ENCODE measurements around the gene VPS41. TPM values are rescaled to one million over a fixed set of nuclear protein-coding genes. Genes with fewer than 3 reads are reported as not detected.
A peak's percentile ranks its signal among the peaks of the same experiment; 100 is the strongest.
"Not testable (repeated sequence)": the region's sequence is repeated elsewhere in the genome, so short reads cannot be mapped to it uniquely, and the experiment has no call there.

Gene VPS41
- total RNA-seq (2014; rRNA removed; shearing (Covaris generic)): 37.3 and 37.4 TPM in 2 replicates

DNA sequence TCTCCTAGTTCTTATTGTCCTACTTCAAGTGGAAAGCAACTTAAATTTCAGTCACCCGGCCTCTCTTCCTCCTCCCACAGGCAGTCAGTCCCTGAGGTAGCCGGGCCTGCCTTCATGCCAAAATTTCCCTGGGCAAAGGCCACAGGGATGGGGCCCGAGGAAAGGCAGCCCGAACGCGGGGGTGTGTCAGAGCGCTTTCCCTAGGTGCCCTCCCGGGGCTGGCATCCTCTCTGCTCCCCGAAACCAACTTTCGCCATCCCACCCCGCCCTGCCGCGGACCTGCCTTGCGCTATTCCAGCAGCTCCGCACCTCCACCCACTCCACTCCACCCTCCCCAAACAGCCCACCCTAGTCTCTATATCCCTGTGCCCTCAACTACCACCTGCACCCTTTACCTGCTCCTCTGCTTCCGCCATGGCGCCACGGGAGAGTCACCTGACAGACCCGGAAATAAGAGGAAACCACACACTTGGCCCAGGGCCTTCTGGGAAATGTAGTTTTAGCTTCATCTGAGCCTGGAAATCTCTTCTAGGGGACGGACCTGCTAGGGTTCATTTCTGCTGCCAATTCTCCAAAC lies at the start of gene VPS41:
VPS41 (minus strand) TSS at position 433 of the 577 bp plus-strand sequence; CDS start at position 416, 17 bp downstream.
- peak; percentile 70 to 82 for DNase-seq

DNA sequence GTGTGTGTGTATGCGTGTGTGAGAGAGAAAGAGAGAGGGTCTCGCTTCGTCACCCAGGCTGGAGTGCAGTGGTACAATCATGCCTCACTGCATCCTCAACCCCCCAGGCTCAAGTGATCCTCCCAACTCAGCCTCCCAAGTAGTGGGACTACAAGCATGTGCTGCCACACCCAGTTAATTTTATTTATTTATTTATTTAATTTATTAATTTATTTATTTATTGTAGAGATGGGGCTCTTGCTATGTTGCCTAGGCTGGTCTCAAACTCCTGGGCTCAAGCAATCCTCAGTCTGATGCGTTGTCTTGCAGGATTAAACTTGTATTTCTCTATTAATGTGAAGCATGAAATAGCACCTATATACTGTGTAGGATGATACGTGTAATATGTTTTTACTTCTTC lies 46.9 kb upstream of the VPS41 start:
- Histone ChIP-seq H3K4me3 (no peak overlapping the region), H3K36me3 (no peaks in the 10 kb centered on the region), H3K27me3 (peaks cover 5% of the 10 kb centered on the region; the same call in 1 of the 2 replicates), H3K4me1 (no peaks in the 10 kb centered on the region), H3K27ac (no peak overlapping the region), H3K9me3 (replicated peaks) (no peaks in the 10 kb centered on the region)
- DNase-seq: no peak

More for the DNA sequence above, at the start of gene VPS41:
- Histone ChIP-seq H3K4me3 (peak within 1 kb of the TSS; percentile 77), H3K4me1 (no peaks in the 10 kb centered on the region), H3K27me3 (no peaks in the 10 kb centered on the region), H3K27ac (no peak within 1 kb of the TSS; the same call in 1 of the 2 replicates), H3K36me3 (no peaks in the 10 kb centered on the region), H3K9me3 (replicated peaks) (no peaks in the 10 kb centered on the region)

DNA sequence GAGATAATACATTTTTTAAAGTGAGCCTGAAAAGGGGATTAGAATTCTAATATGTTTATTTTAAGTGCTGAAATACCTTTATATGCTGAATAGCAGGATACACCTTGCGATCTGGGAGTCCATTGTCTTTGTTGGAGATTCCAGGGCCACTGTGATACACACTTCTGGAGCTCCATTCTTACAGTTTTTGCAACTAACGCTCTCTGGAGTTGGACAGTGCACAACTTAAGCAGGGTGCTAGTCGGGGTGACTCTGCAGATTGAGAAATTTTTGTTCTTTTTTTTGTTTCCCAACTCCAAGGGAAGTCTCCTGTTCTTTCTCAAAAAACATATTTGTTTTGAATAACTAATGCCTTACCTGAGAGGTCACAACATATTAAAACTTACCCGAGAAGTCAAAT lies 45.0 kb upstream of the VPS41 start:
- Histone ChIP-seq H3K36me3 (no peaks in the 10 kb centered on the region), H3K27ac (no peak overlapping the region), H3K27me3 (peaks cover 5% of the 10 kb centered on the region; the same call in 1 of the 2 replicates), H3K4me3 (no peak overlapping the region), H3K9me3 (replicated peaks) (no peaks in the 10 kb centered on the region), H3K4me1 (no peaks in the 10 kb centered on the region)
- DNase-seq: no peak

DNA sequence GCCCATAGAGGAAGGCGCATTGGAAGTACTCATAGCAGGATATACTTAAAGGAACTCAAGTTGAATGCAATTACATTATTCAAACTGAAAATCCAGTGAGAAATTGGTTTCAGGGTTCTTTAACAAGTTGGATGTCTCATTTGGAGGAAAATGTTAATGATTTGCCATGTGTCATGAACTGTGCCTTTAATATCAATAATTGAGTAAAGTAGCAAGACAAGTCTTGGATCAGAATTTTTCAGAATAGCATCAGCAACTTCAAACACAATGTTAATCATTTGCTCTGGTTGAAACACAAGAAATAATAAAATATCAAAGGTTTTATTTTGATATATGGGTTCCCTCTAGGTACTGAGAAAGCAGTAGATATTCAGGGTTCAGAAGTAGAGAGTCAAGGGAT lies 44.2 kb upstream of the VPS41 start:
- Histone ChIP-seq H3K36me3 (no peaks in the 10 kb centered on the region), H3K27me3 (peaks cover 5% of the 10 kb centered on the region; the same call in 1 of the 2 replicates), H3K4me1 (no peaks in the 10 kb centered on the region), H3K4me3 (no peak overlapping the region), H3K27ac (no peak overlapping the region), H3K9me3 (replicated peaks) (no peaks in the 10 kb centered on the region)
- DNase-seq: no peak

DNA sequence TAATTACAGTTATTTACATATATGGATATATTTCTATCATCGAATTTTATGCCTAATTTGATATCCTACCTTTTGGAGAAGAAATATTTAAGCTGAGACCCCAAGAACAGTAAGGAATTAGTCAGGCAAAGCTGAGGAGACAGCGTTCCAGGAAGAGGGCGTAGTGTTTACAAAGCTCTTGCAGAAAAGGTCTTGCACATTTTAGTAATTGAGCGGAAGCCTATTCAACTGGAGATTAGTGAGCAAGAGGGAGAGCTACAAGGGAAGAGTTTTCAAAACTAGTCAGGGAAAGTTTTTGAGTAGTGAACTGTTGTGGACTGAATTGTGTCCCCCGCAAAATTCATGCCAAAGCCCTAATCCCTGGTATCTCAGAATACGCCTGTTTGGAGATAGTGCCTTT lies 42.2 kb upstream of the VPS41 start:
- H3K9me3 ChIP-seq (replicated peaks): no peaks in the 10 kb centered on the region
- H3K27ac ChIP-seq: no peak overlapping the region
- DNase-seq: no peak
- no peak overlapping the region for H3K4me3 ChIP-seq
- no peaks in the 10 kb centered on the region for H3K4me1 ChIP-seq
- no peaks in the 10 kb centered on the region for H3K36me3 ChIP-seq
- H3K27me3 ChIP-seq: peaks cover 5% of the 10 kb centered on the region; the same call in 1 of the 2 replicates

DNA sequence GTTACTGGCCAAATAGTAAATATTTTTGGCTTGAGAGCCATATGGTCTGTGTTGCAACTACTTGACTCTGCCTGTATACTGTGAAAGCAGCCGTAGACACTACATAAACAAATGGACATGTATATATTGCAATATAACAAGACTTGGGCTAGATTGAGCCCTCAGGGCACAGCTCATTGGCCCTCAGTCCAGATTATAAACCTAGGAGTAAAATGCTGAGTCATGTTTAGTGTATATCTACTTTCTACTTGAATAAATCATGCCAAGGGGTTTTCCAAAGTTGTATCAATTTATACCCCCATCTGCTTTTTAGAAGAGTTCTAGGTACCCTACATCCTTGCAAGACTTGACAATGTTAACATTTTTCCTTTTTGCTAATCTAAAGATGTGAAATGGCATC lies 41.3 kb upstream of the VPS41 start:
- H3K27me3 ChIP-seq: peaks cover 5% of the 10 kb centered on the region; the same call in 1 of the 2 replicates
- H3K36me3 ChIP-seq: no peaks in the 10 kb centered on the region
- no peaks in the 10 kb centered on the region for H3K9me3 ChIP-seq (replicated peaks)
- DNase-seq: no peak
- no peak overlapping the region for H3K27ac ChIP-seq
- no peak overlapping the region for H3K4me3 ChIP-seq
- no peaks in the 10 kb centered on the region for H3K4me1 ChIP-seq

DNA sequence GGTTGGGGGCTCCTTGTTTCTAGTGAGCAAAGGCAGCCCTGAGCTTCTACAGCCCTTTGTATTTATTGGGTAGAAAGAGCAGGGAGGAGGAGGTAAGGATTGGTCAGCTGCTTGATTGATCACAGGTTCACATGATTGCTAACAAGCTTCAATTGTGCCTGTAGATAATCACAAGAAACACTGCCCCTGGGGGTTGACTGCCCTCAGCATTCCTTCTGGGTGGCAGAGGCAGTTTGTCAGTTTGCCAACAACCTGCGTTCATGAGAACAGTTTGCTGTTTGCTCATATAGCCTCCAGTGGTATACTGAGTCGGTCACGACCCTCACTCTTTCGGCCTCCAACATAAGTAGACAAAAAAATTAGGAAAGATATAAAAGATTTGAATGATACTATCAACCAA lies 38.5 kb upstream of the VPS41 start:
- not testable (repeated sequence) for DNase-seq; H3K27me3 ChIP-seq; H3K27ac ChIP-seq; H3K36me3 ChIP-seq; H3K4me3 ChIP-seq; H3K4me1 ChIP-seq; H3K9me3 ChIP-seq (replicated peaks)

DNA sequence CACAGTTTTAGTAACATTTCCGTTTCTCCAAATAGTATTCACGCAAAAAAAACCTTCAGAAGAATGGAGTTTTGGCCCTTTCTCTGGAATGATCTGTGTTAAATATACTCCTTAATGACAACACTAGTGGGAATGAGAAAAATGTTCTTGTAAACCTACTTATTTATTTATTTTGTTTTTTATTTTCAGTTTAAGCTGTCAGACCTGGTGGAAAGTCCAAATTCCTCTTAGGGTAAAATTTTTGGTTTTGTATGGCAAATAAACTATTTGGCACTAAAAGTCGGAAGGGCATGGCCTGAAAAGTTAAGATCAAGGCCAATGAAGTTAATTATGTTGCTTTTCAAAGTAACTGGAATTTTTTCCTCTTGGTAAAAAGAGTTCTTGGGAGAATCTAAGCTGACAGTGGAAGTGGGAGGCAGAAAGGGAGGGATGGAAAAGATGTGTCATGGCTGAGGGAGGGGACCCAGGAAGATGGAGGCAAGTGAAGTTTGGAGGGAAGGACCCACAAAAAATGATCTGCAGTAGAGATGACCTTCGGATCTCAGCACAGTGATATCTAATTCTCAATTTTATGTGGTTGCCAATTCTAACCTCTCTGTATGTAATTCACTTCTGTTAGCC lies 33.5 kb upstream of the VPS41 start:
- DNase-seq: no peak
- H3K4me1 ChIP-seq: no peaks in the 10 kb centered on the region
- no peaks in the 10 kb centered on the region for H3K36me3 ChIP-seq
- peaks cover 22% of the 10 kb centered on the region for H3K27me3 ChIP-seq
- H3K27ac ChIP-seq: no peak overlapping the region
- no peaks in the 10 kb centered on the region for H3K9me3 ChIP-seq (replicated peaks)
- H3K4me3 ChIP-seq: no peak overlapping the region

DNA sequence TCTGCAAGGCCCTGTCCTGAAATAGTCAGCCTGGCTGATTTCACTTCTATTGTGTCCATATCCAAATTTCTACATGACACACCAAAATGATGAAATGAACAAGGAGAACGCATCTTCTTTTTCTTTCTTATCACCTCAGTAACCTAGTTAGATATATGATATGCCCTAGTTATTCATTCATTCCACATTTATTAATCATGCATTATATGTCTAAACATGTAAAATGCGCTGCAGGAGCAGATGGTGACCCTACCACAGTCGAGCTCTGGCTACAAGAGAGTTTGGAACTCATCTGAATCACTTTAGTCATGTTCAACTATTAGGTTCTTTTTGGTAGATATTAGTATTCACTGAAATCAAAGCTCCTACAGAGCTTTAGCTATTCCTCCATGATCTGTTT lies 31.8 kb upstream of the VPS41 start:
- peaks cover 31% of the 10 kb centered on the region for H3K27me3 ChIP-seq
- H3K4me3 ChIP-seq: no peak overlapping the region
- no peaks in the 10 kb centered on the region for H3K9me3 ChIP-seq (replicated peaks)
- no peak overlapping the region for H3K27ac ChIP-seq
- no peaks in the 10 kb centered on the region for H3K4me1 ChIP-seq
- H3K36me3 ChIP-seq: no peaks in the 10 kb centered on the region
- no peak for DNase-seq

DNA sequence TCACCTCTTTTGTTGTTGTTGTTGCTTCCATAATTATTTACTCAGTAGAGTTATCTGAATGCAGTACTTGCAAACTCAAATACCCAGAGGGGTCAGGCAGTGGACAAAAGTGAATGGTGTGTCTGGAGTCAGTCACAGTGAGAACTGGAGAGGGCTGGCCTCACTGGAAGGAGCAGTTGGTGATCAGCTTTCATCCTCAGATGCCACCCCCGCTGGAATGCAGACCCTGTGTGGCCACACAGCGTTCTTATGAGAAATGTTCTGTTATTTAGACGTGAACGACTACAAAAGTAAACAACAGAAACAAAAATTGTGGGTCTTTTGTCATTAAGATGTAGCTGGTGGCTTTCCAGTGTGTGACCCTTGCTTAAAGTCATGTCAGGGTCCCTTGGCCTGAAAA lies 29.6 kb upstream of the VPS41 start:
- DNase-seq: no peak
- H3K9me3 ChIP-seq (replicated peaks): no peaks in the 10 kb centered on the region
- no peaks in the 10 kb centered on the region for H3K36me3 ChIP-seq
- H3K27ac ChIP-seq: no peak overlapping the region
- peaks cover 31% of the 10 kb centered on the region for H3K27me3 ChIP-seq
- no peak overlapping the region for H3K4me3 ChIP-seq
- H3K4me1 ChIP-seq: no peaks in the 10 kb centered on the region

DNA sequence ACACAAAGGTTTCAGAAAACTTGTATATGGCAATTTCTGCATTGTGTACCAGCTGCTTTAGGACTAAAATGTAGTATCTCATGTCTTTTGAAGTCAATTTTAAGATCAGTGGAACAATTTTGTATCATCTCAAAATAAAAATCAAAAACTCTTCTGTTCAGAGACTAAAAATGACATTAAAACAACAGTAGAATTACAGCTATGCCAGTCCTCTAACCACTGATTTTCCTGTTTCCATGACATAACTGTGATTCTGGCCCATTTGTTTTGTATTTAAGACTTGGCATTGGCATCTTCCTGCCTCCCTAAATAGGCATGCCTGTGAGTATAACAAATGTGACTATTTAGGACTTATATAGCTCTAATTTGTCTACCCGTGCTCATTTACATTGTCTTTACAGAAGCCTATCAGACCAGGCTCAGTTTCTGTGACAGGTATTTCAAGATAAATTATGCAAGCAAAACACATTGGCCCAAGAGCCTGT lies 29.1 kb upstream of the VPS41 start:
- Histone ChIP-seq H3K4me3 (no peak overlapping the region), H3K9me3 (replicated peaks) (no peaks in the 10 kb centered on the region), H3K27me3 (peaks cover 31% of the 10 kb centered on the region), H3K27ac (no peak overlapping the region), H3K36me3 (no peaks in the 10 kb centered on the region), H3K4me1 (no peaks in the 10 kb centered on the region)
- DNase-seq: no peak

DNA sequence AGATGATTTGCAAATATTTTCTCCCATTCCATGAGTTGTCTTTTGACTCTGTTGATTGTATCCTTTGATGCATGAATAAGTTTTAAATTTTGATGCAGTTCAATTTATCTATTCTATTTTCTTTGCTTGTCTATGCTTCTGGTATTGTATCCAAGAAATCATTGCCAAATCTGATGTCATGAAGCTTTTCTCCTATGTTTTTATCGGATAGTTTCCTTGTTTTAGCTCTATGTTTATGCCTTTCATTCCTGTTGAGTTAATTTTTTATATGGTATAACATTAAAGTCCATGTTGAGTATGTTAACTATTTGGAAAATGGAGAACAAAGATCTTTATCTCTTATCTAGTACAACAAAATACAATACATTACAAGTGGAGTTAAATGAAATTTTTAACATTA lies 27.6 kb upstream of the VPS41 start:
- Histone ChIP-seq H3K27me3 (peaks cover 28% of the 10 kb centered on the region), H3K27ac (no peak overlapping the region), H3K4me1 (no peaks in the 10 kb centered on the region), H3K4me3 (no peak overlapping the region), H3K36me3 (no peaks in the 10 kb centered on the region), H3K9me3 (replicated peaks) (no peaks in the 10 kb centered on the region)
- DNase-seq: no peak

DNA sequence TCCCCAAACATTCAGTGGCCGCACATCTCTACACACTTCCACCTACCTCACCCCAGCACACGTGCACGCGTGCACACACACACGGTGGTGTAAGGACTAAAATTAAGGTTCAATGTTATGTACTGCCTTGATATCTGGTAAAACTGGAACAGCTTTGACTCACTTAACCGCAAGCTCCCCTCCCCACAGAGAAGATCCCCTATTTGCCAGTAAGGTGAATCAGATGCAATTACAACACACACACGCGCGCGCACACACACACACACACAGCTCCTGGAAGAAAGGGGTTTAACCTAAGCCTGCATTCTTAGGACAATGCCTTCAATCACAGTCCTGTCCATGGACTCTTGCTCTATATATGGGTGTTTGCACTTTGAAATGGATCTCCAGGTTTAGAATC lies 25.5 kb upstream of the VPS41 start:
- H3K9me3 ChIP-seq (replicated peaks): no peaks in the 10 kb centered on the region
- H3K27me3 ChIP-seq: peaks cover 20% of the 10 kb centered on the region
- no peak overlapping the region for H3K27ac ChIP-seq
- no peak overlapping the region for H3K4me3 ChIP-seq
- no peaks in the 10 kb centered on the region for H3K36me3 ChIP-seq
- DNase-seq: no peak
- H3K4me1 ChIP-seq: 0 out of 2 replicates have a peak, but pooled peaks cover 6% of the 10 kb centered on the region

DNA sequence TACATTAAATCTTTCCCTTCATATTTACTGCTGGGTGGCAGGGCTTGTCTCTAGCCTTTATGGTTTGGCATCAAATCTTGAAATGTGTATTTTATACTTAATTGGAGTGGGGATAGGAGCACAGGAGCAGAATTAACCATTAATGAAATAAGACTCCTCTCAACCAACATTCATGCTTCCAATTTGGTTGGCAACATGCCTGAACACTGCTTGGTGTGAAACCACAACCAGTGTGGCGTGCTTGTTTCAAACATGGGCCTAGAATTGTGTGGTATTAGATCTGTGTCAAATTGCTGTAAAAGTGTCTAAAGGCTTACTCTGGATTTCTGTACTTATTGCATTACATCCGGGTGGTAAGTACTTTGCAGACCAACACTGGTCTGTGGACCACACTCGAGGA lies 25.1 kb upstream of the VPS41 start:
- H3K4me1 ChIP-seq: 0 out of 2 replicates have a peak, but pooled peaks cover 6% of the 10 kb centered on the region
- H3K9me3 ChIP-seq (replicated peaks): no peaks in the 10 kb centered on the region
- H3K27ac ChIP-seq: no peak overlapping the region
- H3K36me3 ChIP-seq: no peaks in the 10 kb centered on the region
- peaks cover 20% of the 10 kb centered on the region for H3K27me3 ChIP-seq
- peak in 1 of 2 experiments; percentile 17 for DNase-seq
- no peak overlapping the region for H3K4me3 ChIP-seq

DNA sequence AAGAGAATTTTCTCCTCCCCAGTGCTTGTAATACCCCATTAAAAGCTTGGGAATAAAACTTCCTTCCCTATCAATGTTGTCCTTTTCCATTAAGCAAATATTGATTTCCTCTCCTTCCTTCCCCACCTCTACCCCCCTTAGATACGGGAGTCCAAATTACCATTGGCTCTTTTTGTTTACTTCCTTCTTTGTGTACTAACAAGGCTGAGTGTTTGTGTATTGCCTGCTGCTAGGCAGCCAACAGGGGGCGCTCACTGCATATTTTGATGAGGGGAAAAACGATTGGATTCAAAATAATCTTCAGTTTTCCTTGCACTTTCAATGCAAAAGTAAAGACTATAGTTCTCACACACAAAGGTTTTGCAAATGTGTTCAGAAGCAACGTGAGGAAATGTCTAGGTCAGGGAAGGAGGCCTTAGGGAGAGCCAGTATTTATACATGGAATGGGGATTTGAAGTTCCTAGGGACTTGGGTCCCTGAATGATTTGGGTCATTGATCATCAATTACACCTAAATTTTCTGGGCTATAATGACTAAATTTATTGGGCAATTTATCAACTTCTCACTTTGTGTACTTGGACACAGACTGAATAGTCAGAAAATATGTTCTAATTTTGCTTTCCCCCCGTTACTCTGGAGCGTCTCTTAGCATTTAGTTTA lies 23.6 kb upstream of the VPS41 start:
- Histone ChIP-seq H3K27me3 (peaks cover 9% of the 10 kb centered on the region; the same call in 1 of the 2 replicates), H3K36me3 (no peaks in the 10 kb centered on the region), H3K4me1 (0 out of 2 replicates have a peak, but pooled peaks cover 6% of the 10 kb centered on the region), H3K9me3 (replicated peaks) (no peaks in the 10 kb centered on the region), H3K4me3 (no peak overlapping the region), H3K27ac (no peak overlapping the region)
- peak; percentile 53 to 74 for DNase-seq

All from SJCRH30 (cell line).